ENCODE data around the gene ZNF143.
"Not testable (repeated sequence)": the region's sequence is repeated elsewhere in the genome, so short reads cannot be mapped to it uniquely, and the experiment has no call there.

The ZNF143 gene

DNA sequence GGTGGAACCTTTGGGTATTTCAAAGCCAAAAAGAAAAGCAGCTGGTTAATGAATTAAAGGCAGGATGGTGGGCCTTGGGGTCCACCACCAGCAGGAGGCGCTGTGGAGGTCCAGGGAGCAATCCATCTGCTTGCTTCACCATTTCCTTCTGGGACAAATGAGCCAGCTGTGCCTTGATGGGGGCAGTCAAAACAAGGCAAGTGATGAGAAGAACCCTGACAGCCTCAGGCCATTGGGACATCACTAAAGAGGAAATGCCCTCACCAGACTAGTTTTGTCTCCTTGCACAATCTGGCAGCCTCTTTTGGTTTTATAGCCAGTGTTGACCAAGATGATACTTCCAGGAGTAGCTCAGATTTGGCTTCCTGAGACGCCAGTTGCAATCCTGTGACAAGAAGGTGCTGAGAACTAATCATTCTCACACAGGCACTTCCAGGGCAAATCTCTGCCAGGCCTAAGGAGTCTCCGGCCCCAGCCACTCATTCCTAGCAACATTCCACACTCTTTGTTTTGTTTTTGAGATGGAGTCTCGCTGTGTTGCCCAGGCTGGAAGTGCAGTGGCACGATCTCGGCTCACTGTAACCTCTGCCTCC, 74.5 kb downstream of the ZNF143 start:
- DNase-seq (ENCODE audit: low read depth): peak; percentile 90
- H3K4me3 ChIP-seq (replicated peaks; ENCODE audit: low read depth, low read length): no peak overlapping the region
- TF ChIP-seq, protein P1, sequence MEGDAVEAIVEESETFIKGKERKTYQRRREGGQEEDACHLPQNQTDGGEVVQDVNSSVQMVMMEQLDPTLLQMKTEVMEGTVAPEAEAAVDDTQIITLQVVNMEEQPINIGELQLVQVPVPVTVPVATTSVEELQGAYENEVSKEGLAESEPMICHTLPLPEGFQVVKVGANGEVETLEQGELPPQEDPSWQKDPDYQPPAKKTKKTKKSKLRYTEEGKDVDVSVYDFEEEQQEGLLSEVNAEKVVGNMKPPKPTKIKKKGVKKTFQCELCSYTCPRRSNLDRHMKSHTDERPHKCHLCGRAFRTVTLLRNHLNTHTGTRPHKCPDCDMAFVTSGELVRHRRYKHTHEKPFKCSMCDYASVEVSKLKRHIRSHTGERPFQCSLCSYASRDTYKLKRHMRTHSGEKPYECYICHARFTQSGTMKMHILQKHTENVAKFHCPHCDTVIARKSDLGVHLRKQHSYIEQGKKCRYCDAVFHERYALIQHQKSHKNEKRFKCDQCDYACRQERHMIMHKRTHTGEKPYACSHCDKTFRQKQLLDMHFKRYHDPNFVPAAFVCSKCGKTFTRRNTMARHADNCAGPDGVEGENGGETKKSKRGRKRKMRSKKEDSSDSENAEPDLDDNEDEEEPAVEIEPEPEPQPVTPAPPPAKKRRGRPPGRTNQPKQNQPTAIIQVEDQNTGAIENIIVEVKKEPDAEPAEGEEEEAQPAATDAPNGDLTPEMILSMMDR (IDR thresholded peaks at IDR 0.05; ENCODE audit: low read length, missing control alignments): peak; percentile 80

DNA sequence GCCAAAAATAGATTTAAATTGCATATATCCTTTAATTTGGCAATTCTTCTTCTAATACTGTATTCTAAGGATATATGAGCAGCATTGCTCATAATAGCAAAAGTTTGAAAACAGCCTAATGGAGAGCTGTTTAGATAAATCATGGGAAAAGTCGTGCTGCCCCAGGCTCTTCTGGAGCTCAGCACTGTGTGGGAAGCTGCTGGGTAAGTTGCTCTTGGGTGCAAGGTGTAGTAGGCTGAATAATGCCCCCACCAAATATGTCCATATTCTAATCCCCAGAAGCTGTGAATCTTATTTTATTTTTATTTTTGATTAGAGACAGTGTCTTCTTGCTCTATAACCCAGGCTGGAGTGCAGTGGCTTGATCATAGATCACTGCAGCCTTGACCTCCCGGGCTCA, 77.7 kb downstream of the ZNF143 start:
- no peak overlapping the region for H3K4me3 ChIP-seq (replicated peaks; ENCODE audit: low read depth, low read length)
- no peak for DNase-seq (ENCODE audit: low read depth)
- TF ChIP-seq, protein P1 (IDR thresholded peaks at IDR 0.05; ENCODE audit: low read length, missing control alignments): no peak

GRCh38 chr11:9549216-9549615, 88.4 kb downstream of the ZNF143 start:
- not testable (repeated sequence) for H3K4me3 ChIP-seq (replicated peaks; ENCODE audit: low read depth, low read length); DNase-seq (ENCODE audit: low read depth)

GRCh38 chr11:9550191-9550628, 89.4 kb downstream of the ZNF143 start:
- no peak for DNase-seq (ENCODE audit: low read depth)
- no peak overlapping the region for H3K4me3 ChIP-seq (replicated peaks; ENCODE audit: low read depth, low read length)
- TF ChIP-seq, protein P1 (IDR thresholded peaks at IDR 0.05; ENCODE audit: low read length, missing control alignments): no peak

GRCh38 chr11:9561279-9561982, 100.6 kb downstream of the ZNF143 start:
- no peak overlapping the region for H3K4me3 ChIP-seq (replicated peaks; ENCODE audit: low read depth, low read length)
- TF ChIP-seq, protein P1 (IDR thresholded peaks at IDR 0.05; ENCODE audit: low read length, missing control alignments): no peak
- no peak for DNase-seq (ENCODE audit: low read depth)

DNA sequence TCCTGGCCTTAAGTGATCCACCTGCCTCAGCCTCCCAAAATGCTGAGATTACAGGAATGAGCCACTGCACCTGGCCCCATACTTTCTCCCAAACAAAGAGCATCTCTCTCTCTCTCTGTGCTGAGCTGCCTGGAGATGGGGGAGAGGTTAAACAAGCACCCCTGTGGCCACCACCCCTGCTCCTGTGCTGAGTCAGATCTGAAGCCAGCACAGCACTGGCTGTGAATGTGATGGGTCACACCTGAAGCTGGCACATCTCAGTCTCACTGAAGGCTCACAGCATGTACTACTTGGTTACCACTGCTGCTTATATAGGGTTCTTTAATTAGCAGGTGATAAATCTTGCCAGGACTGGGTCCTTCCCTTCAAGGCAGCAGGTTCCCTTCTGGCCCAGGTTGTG, 101.9 kb downstream of the ZNF143 start:
- no peak overlapping the region for H3K4me3 ChIP-seq (replicated peaks; ENCODE audit: low read depth, low read length)
- DNase-seq (ENCODE audit: low read depth): no peak
- TF ChIP-seq, protein P1 (IDR thresholded peaks at IDR 0.05; ENCODE audit: low read length, missing control alignments): no peak

- TF ChIP-seq, protein P1 (IDR thresholded peaks at IDR 0.05; ENCODE audit: low read length, missing control alignments): no peak
- no peak overlapping the region for H3K4me3 ChIP-seq (replicated peaks; ENCODE audit: low read depth, low read length)
- no peak for DNase-seq (ENCODE audit: low read depth)
Measured at GRCh38 chr11:9563196-9563730, 102.5 kb downstream of the ZNF143 start.

All from fibroblast of pulmonary artery (primary cell).